SIG-M5 (cell line): ENCODE results near the gene PARP1.
"Not testable (repeated sequence)": the region's sequence is repeated elsewhere in the genome, so short reads cannot be mapped to it uniquely, and the experiment has no call there.

ENCODE experiments used
- DNase-seq: peaks from one replicate; lab custom pipeline; 2025; lab: John Stamatoyannopoulos, UW

The PARP1 gene

GRCh38 chr1:226350519-226350865, 57.4 kb downstream of the PARP1 start:
- DNase-seq = no peak

- peak; percentile 23 for DNase-seq
Measured at GRCh38 chr1:226349801-226350518, 57.9 kb downstream of the PARP1 start.

GRCh38 chr1:226349081-226349480, 58.8 kb downstream of the PARP1 start:
- no peak for DNase-seq

GRCh38 chr1:226344441-226345259, 63.2 kb downstream of the PARP1 start:
- no peak for DNase-seq

- no peak for DNase-seq
Measured at GRCh38 chr1:226342656-226343055, 65.2 kb downstream of the PARP1 start.

- not testable (repeated sequence) for DNase-seq
Measured at GRCh38 chr1:226340111-226340510, 67.8 kb downstream of the PARP1 start.

- DNase-seq = no peak
Measured at GRCh38 chr1:226337276-226337875, 70.5 kb downstream of the PARP1 start.

- no peak for DNase-seq
Measured at GRCh38 chr1:226335661-226336060, 72.2 kb downstream of the PARP1 start.

GRCh38 chr1:226332947-226333346, 74.9 kb downstream of the PARP1 start:
- DNase-seq = no peak

GRCh38 chr1:226329237-226329636, 78.7 kb downstream of the PARP1 start:
- no peak for DNase-seq

- no peak for DNase-seq
Measured at GRCh38 chr1:226327761-226328162, 80.1 kb downstream of the PARP1 start.

GRCh38 chr1:226325178-226325577, 82.7 kb downstream of the PARP1 start:
- DNase-seq = no peak

GRCh38 chr1:226324479-226324878, 83.4 kb downstream of the PARP1 start:
- DNase-seq = no peak

GRCh38 chr1:226322986-226323385, 84.9 kb downstream of the PARP1 start:
- no peak for DNase-seq

GRCh38 chr1:226320930-226321329, 87.0 kb downstream of the PARP1 start:
- no peak for DNase-seq

GRCh38 chr1:226318471-226318870, 89.4 kb downstream of the PARP1 start:
- DNase-seq = no peak

GRCh38 chr1:226314055-226314454, 93.8 kb downstream of the PARP1 start:
- no peak for DNase-seq

- DNase-seq = no peak
Measured at GRCh38 chr1:226312065-226312464, 95.8 kb downstream of the PARP1 start.

- no peak for DNase-seq
Measured at GRCh38 chr1:226311376-226311775, 96.5 kb downstream of the PARP1 start.
